Pulmonary artery endothelial cell (primary cell): ENCODE measurements around the gene ERMN. TPM values are rescaled to one million over a fixed set of nuclear protein-coding genes. Genes with fewer than 3 reads are reported as not detected.
"Not testable (repeated sequence)": the region's sequence is repeated elsewhere in the genome, so short reads cannot be mapped to it uniquely, and the experiment has no call there.

ENCODE experiments used
- DNase-seq: peaks from one replicate; pipeline ENCODE4 v3.0.0-alpha.2; 2011; ENCODE audit warnings: low read depth, low spot score
- total RNA-seq: library from RNA; depleted of rRNA; stranded (reverse); fragments of >200 nt; gene quantifications from 2 replicates; pipeline ENCODE4 v1.2.3, GENCODE V29; 2014

The ERMN gene
- not detected in 2 replicates for total RNA-seq

DNA sequence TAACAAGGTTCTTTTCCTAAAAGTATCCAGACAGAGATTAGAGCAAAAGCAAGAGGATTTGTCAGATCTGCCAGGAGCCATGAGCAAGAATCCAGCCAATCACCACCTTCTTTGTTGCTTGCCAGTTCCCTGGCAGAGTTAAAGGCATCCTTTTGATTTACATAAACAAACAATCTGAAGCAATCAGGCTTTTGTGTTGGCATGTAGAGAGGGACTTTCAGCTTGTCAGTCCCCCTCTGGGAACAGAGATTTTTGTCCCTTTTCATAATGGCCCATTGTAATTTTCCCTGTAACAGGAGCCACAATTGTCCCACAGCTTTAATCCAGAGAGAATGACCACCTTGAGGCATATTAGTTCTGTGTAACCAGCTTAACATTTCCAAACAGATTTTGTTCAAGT, at the start of gene ERMN:
Gene ERMN (minus strand): TSS at position 39 of the 400 bp plus-strand sequence. CDS start 182 bp downstream, outside the sequence.
- no peak for DNase-seq

DNA sequence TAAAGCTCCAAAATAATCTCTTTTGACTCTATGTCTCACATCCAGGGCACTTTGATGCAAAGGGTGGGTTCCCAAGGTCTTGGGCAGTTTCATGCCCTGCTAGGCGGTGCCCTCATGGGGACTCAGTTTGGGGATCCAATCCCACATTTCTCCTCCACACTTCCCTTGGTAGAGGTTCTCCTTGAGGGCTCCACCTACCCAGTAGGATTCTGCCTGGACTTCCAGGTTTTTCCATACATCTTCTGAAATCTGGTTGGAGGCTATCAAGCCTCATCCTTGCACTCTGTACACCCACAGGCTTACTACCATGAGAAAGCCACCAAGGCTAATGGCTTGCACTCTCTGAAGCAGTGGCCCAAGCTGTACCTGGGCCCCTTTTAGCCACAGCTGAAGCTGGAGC, 49.8 kb upstream of the ERMN start:
- no peak for DNase-seq

GRCh38 chr2:157368508-157368907, 42.9 kb upstream of the ERMN start:
- not testable (repeated sequence) for DNase-seq

DNA sequence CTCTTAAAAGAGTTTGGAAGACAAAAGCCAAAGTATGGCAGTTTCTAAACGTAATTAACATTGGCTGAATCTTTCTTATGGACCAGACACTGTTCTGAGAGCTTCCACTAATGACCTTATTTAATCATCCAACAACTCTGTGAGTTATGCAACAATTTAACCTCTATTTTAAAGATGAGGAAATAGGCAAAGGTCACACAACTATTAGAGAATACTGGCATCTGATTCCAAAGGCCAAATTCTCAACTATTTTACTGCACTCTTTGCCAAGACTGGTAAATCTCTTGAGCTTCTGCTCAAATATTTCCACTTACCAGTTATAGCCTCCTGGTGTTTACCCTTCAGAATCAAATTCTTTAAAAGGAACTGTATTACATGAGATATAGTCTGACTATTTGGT, 42.1 kb upstream of the ERMN start:
- DNase-seq = no peak

DNA sequence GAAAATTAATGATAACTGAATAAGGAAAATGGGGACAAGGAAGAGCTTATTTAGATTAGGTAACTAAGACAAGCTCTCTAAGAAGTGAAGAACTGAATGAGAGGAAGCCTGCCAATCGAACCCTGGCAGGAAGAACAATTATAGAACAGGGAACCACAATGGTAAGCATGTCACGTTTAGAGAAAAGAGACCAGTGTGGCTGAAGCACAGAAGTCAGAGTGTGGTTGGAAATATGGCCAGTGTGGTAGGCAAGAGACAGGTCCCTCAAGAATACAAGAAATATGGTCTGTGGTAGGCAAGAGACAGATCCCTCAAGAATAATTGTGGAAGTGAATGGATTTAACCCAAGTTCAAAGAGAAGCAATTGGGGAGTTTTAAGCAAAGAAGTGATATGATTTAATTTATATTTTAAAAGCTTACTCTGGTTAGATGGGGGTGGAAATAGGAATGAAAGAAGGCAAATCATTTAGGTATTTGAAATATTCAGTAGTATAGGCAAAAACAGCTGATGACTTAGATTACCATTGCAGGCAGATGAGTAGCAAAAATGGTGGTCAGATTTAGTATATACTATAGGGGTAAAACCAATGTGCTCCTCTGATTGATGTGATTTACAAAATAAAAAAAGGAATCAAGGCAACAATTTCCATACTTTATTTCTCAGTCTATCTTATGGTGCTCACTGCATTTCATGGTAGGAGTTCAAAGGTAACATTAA, 38.8 kb upstream of the ERMN start:
- no peak for DNase-seq

- DNase-seq = no peak
Measured at GRCh38 chr2:157363612-157364101, 38.0 kb upstream of the ERMN start.

DNA sequence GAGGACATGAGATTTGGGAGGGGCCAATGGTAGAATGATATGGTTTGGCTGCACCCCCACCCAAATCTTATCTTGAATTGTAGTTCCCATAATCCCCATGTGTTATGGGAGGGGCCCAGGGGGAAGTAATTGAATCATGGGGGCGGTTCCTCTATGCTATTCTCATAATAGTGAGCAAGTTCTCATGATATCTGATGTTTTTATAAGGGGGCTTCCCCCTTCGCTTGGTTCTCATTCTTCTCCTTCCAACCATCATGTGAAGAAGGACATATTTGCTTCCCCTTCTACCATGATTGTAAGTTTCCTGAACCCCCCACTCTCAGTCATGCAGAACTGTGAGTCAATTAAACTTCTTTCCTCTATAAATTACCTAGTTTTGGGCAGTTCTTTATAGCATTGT, 37.0 kb upstream of the ERMN start:
- no peak for DNase-seq

DNA sequence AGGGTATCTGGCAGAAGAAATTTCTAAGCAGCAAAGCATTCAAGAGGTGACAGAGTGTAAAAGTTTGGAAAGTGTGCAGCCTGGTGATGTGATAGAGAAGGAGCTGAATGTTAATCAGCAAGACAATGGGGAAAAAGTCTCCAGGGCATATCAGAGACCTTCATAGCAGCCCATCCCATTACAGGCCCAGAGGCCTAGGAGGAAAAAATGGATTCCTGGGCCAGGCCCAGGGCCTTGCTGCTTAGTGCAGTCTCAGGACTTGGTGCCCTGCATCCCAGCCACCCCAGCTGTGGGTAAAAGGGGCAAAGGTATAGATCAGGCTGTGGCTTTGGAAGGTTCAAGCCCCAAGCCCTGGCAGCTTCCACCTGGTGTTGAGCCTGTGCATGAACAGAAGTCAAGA, 35.9 kb upstream of the ERMN start:
- DNase-seq = no peak

DNA sequence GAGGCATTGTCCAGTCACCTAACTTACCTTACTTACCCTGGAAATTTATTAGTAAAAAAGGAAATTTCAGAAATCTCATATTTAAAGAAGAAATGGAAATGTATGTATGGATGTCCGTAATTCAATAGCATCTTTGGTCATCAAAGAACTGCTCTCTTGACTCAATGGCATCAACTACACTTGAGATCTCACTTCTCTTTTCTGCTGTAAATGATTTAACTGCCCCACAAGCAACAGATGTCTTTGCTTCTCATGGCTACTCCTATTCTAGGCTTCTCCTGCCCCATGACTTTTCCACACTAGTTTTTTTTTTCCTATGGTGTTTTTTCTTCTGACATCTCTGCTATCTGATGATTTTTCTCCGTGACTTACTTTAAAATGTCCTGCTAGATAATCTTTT, 34.0 kb upstream of the ERMN start:
- no peak for DNase-seq

DNA sequence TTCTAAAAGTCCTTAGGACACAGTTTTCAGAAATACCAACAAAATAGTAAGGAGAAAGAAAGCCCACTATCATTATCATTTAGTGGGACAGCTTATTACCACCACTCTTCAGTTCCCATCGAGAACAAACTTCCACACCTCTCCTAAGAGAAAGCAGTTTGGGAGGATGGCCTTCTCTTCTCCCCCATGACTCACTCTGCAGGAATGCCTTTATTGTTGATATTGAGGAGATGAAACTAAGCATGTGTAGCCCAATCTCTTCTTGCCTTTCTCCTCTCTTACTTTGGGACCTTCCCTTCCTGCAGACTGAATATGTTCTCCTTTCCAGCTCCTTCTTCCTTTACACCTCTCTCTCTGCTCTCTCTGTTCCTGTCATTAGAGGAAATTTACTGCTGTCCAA, 30.0 kb upstream of the ERMN start:
- no peak for DNase-seq

- DNase-seq = no peak
Measured at GRCh38 chr2:157349949-157350515, 24.4 kb upstream of the ERMN start.

GRCh38 chr2:157348291-157348921, 22.8 kb upstream of the ERMN start:
- no peak for DNase-seq

DNA sequence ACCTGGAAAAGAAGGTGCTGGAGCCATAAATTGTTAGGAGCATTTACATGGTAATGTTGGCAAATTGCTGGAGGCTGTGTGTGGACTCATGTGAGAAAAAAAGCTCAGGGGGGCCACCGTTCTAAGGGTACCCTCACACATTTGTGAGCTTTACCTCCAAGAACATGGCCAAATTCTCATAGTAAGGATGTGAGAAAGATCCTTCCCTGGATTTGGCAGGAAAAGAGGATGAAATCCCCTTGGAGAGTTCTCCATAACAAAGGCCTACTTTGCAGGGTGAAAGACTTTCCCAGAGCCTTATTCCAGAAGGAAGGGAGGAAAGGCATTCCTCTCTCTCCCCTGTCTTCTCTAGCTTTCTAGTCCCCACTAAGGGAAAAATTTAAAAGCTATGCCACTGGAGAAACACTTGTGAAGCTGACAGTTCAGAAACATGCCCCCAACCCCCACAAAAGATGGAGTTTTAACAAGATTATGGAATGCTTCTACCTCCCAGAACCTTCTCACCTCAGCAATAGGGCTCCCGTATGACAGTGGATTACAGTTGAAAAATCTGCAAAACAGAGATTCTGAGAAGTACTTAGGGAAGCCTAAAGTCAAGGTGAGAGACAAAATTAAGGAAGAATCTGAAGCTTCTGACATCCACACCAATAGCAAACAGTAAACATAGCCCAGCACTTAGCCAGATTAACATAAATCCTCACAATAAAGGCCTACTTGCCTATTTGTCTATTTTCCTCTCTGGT, 20.2 kb upstream of the ERMN start:
- no peak for DNase-seq

DNA sequence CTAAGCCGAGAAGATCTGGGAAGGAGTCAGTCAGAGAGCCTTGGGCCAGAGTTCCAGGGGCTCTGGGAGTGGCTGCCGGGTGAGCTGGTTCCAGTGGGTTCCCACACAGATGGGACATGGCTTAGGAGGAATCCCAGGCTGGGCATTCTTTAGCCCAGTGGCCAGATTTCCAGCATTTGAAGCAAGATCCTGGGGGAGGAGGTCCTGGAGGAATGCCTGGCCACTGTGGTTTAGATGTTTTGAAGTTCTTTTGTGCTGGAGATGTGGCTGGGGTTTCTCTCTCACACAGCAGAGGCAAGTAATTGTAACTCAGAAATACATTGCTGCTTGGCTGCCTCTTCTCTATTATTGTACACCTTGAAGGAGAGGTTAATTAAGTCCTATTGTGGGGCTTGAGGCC, 15.8 kb upstream of the ERMN start:
- DNase-seq = not testable (repeated sequence)

DNA sequence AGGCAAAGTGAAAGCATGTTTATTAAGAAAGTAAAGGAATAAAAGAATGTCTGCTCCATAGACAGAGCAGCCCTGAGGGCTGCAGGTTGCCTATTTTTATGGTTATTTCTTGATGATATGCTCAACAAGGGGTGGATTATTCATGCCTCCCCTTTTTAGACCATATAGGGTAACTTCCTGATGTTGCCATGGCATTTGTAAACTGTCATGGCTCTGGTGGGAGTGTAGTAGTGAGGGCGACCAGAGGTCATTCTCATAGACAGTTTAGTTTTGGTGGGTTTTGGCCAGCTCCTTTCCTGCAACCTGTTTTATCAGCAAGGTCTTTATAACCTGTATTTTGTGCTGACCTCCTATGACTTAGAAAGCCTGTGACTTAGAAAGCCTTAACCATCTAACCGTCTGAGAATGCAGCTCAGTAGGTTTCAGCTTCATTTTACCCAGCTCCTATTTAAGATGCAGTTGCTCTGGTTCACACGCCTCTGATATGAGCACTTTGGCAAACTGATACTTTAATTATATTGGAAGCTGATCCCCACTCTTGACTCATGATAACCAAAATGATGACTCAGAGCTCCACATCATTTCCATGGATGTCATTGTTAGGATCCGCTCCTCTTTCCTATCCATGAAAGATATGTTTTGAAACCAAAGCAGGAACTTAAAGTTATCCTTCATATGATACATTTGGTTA, 14.5 kb upstream of the ERMN start:
- no peak for DNase-seq

DNA sequence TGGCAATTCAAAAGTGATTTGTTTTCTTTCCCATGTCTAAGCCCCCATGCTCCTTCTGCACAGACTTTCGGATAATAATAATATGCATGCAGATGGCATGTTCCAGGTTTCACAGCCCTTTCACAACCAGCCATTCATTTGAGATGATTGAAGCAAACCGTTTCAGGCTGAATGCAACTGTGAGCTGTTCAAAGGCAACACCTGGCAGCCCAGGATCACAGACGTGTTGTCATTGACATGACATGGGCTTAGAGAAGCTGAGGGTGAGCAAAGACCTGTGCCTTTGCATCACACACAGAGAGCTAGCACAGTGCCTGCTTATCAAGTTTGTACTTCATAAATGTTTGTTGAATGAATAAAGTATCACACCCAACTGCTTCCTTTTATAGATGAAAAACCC, 12.4 kb upstream of the ERMN start:
- no peak for DNase-seq

- no peak for DNase-seq
Measured at GRCh38 chr2:157336137-157337010, 10.8 kb upstream of the ERMN start.

DNA sequence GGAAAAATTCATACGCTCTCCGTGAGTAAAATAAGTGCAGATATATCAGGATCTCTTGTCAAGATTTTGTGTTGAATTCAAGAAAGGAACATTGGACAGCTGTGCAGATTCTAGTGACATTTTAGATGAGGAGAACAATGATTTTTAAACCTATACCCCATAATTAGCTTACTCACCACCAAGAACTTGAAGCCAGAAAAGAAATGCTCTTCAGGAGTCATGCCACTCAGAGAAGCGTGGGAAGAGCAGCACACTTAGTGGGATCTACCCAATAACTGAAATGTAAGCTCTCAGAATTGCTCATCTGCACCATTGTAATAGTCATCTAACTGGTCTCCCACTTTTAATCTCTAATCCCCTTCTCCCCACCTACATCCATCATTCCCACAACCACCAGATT, 9.2 kb upstream of the ERMN start:
- DNase-seq = no peak

DNA sequence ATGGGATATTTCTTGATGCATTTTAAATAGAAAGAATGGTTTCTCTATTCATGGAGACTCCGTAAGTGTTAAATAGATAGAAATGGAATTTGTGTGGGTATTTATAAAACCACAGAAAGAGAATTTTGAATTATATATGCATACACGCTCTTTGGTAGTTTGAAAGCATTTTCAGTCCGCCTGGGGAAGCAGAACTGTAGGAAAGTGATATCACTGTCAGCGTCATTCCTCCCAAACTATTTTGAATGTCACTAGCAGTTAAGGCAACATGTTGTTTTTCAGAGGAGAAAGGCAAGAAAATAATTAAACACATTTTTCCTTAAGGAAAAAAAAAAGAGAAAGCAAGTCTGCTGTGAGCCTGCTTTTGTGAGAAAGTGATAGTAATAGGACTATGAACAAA, 8.7 kb upstream of the ERMN start:
- DNase-seq = no peak

- no peak for DNase-seq
Measured at GRCh38 chr2:157333304-157334047, 7.9 kb upstream of the ERMN start.
